GM12892 (cell line): ENCODE measurements around the gene DPP4.

Source experiments
- POLR2A ChIP-seq: IDR thresholded peaks from 2 replicates; pipeline ENCODE4 v1.6.1; 2011; ENCODE audit warnings: low read depth, low read length, control low read depth
- POLR2AphosphoS5 ChIP-seq: IDR thresholded peaks from 2 replicates; pipeline ENCODE4 v1.6.1; 2011; ENCODE audit warnings: low read depth, low read length, control low read depth
- TAF1 ChIP-seq: IDR thresholded peaks from 2 replicates; pipeline ENCODE4 v1.6.1; 2011; ENCODE audit warnings: low read depth, mild to moderate bottlenecking, control low read depth, low read length, borderline replicate concordance

GRCh38 chr2:162030363-162031190 lies 43.4 kb downstream of the DPP4 start:
- no peak for TF ChIP-seq POLR2AphosphoS5
- TF ChIP-seq POLR2A = no peak
- no peak for TF ChIP-seq TAF1
